Uterus (tissue), 2 donors: ENCODE data around the gene ZMYND10.

Source experiments
- CTCF ChIP-seq, 4 experiments: fragments of 200-600 bp in 2 of 4; fragments of 450-650 bp in 2 of 4; sonication (generic) in 2 of 4; IDR thresholded peaks; one replicate each; pipeline ENCODE4 v1.5.1; 2016 to 2019; ENCODE audit warnings: antibody characterized with exemption in 4 of 4, mild to moderate bottlenecking in 2 of 4, moderate library complexity in 1 of 4
- POLR2A ChIP-seq, 2 donors: fragments of 450-650 bp; IDR thresholded peaks; one replicate each; pipeline ENCODE4 v1.6.1; 2016; ENCODE audit warnings: antibody characterized with exemption in 2 of 2, mild to moderate bottlenecking in 1 of 2, moderate library complexity in 1 of 2

- TF ChIP-seq CTCF (IDR thresholded peaks at IDR 0.05) (peak; percentile 12 to 65 (median 38)), POLR2A (IDR thresholded peaks at IDR 0.05) (peak; percentile 96 to 98)
Observed at GRCh38 chr3:50298836-50299637, 46.5 kb downstream of the ZMYND10 start, which contains the start of the genes HYAL3 and NAA80.
